HCEC 1CT (cell line): ENCODE data around the gene GNB3.

Source experiments
- DNase-seq: peaks from one replicate; pipeline ENCODE4 v3.0.0-alpha.2; 2017

The GNB3 gene

DNA sequence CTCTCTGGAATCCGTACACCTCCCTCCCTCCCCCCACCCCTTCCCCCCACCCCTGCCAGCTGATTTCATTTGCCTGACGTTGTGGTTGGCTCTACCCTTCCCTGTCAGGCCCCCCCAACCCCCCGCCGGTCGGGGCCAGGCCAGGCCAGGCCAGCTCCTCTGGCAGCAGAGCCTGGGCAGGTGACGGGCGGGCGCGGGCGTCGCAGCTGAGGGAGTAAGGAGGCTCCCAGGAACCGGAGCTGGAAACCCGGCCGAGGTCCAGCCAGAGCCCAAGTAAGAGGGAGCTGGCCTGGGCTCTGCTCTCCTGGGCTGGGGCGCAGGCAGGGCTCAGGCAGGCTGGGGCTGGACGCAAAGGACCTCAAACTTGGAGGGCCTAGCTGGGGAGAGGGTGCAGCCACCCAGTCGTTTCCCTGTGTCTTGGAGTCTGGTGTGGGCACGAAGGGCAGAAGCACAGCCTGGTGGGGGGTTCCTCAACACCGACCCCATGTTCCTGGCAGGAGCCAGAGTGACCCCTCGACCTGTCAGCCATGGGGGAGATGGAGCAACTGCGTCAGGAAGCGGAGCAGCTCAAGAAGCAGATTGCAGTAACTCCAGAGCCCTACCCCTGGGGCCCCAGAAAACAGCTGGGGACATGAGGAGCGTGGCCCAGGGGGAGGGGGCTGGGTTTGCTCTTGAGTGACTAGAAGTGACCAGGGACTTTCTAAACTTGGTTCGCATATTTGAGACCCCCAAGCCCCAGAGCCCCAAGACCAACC, at the start of gene GNB3:
TSS of gene GNB3 (plus strand) at position 165 of the 755 bp plus-strand sequence. CDS start at position 528, 363 bp downstream.
- DNase-seq = no peak

DNA sequence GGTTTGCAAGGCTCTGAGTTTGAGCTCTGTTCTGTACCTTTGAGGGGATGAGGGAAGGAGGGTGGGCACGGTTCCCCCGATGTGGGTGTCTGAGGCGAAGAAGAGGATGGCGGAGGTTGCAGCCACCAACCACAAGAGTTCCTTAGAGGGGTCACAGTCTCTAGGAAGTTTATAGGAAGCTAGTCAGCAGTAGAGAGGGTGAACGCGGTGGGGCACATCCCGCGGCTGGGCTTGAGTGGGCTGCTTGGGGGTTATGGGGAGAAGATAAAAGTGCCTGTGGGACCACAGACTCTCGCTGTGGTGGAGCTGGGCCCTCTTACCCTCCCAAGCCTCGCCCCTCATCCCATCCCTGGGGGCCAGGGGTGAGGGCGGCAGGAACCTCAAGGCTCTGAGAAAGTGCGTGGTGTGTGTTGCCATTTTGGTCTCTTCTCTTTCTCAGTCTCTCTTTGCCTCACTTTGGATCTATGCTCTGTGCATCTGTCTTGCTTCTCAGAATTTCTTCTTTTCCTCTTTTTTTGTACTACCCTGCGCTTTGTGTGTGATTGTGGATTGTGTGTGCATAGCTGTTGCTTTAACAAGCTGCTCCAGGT, 48.7 kb upstream of the GNB3 start:
- no peak for DNase-seq

DNA sequence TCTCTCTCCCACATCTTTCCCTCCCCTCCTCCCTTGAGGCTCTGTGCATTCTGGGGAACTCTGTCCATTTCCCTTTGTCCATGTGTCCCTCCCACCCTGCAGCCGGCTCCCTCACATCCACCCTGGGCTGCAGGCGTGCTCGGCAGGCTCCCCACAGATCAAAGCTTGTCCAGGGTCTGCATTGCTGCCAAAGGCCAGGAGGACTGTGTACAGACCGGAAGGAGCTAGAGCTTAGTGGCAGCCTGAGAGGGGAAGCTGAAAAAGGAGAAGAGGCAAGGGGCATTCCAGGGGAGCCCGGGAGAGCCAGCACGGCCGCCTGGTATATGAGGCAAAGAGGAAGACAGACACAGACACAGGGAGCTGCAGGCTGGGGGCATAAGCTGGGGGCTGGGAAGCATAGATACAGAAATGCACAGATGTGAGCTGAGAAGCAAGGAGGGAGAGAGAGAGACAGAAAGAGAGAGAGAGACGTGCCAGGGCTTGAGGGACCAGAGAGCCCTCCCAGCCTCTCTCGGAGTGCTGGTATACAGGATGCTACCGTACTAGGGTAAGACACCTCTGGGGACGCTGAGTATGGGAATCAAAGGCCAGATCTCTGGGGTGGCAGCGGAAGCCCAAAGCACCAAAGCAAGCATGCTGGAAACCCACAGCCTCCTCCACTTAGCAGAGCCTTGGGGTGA, 48.1 kb upstream of the GNB3 start:
- DNase-seq = no peak

DNA sequence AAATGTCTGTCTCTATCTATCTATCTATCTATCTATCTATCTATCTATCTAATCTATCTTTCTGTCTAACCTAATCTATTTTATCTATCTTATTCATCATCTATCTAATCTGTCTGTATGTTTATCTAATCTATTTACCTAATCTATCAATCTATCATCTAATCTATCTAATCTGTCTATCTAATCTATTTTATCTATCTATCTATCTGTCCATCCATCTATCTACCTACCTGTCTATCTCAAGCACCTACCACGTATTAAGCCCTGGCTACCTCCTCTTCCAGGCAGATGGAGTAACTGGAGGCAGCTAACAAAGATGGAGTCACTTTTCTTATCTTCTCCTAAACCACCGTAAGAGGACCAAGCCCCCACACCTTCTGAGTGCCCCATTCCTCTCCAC, 45.6 kb upstream of the GNB3 start:
- DNase-seq = no peak

DNA sequence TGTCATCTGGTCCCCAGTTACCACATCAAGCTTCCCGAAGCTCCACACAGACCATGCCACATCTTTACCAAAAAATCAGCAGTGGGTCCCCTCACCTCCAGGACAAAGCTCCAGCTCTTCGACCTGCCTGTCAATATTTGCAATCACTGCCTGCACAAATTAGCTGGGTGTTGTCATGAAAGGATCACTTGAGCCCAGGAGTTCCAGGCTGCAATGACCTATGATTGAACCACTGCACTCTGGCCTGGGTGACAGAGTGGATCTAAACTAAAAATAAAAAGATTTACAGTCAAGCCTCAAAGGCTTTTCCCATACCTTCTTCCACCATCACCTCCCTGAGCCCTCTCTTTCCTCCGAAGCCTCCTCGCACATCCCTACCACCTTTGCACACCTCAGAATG, 44.1 kb upstream of the GNB3 start:
- DNase-seq = no peak

DNA sequence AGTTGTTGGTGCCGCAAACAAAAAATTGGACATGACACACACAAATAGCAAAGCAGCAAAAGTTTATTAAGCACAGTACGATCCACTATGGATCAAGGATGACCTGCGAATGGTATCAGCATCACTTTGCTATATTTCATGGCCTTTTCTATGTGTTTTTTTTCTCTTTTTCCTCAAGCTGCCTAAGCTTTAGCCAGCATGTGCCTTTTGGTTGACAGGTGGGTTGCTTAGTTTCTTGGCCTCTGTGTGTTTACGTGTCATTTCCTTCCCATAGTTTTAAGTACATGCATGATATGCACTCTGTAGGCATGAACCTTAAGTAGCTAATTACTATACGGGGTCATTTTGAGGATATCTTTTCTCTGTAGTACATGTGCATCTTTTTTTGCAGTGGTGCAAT, 41.6 kb upstream of the GNB3 start:
- no peak for DNase-seq

DNA sequence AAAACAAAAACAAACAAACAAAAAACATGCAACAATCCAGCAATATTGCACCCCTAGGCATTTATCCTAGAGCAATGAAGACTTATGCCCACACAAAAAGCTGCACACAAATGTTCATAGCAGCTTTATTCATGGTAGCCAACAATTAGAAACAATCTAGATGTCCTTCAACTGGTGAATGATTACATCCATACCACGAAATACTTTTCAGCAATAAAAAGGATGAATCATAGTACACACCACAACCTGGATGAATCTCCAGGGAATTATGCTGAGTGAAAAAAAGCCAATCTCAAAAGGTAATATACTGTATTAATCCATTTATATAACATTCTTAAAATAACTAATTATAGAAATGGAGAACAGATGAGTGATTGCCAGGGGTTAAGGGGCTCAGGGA, 33.6 kb upstream of the GNB3 start:
- no peak for DNase-seq

DNA sequence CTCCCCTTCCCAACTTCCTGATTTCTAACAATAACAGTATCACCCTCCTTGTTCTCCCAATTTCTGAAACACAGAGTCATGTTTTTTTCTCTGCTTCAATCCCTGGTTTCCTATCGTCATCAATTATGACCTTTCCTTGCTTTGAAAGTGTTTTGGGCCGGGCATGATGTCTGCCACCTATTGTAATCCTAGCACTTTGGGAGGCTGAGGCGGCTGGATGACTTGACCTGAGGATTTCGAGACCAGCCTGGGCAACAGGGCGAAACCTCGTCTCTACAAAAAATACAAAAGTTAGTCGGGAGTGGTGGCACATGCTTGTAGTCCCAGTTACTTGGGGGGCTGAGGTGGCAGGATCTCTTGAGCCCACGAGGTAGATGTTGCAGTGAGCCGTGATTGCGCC, 31.7 kb upstream of the GNB3 start:
- no peak for DNase-seq

DNA sequence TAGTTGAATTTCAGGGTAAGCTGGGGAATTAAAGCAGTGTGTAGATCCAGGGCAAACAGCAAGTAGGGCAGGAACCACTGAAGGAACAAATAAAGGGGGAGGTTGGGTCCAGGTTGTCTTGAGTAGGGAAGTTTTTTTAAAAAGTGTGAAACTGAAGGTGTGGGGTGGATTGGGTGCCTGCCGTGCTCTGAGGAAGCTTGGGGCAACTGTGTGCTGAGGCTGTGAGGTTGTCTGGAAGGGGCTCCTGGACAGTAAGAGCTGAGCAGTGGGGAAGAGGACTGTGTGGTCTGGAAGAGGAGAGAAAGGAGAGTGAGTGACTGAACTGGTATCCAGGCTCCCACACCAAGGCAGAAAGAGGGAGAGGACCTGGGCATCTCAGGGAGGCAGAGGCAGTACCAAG, 30.0 kb upstream of the GNB3 start:
- no peak for DNase-seq

DNA sequence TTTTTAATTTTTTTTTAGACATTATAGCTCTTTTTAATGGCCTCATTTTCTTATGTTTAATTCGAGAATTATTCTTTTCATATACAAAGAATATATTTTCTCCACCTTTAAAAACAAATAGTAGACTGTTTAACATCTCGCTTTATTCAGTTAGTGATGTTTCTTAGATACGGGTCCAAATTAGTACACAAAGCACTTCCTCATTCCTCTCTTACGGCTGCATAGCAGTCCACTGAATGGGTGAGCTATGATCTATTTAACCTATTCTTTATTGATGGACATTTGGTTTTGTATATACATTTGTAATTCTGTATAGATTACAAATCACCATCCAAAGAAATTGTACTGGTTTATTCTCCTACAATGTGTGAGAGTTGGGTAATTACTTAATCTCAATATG, 27.4 kb upstream of the GNB3 start:
- no peak for DNase-seq

DNA sequence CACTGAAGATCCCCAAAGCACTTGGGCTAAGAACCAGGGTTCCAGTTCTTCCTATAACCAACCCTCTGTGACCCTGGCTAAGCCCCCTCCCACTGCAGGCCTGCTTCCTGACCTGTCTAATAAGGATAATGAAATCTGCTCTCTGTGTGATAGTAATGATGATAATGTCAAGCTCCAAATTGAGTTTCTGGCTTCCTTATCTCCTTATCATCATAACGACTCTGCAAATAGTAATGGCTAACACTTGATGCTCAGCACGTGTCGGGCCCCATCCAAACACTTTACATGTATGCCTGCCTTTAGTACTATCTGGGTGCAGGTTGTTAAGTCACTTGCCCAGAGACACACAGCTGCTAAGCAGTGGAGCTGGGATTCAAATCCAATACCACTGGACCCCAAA, 24.1 kb upstream of the GNB3 start:
- no peak for DNase-seq

DNA sequence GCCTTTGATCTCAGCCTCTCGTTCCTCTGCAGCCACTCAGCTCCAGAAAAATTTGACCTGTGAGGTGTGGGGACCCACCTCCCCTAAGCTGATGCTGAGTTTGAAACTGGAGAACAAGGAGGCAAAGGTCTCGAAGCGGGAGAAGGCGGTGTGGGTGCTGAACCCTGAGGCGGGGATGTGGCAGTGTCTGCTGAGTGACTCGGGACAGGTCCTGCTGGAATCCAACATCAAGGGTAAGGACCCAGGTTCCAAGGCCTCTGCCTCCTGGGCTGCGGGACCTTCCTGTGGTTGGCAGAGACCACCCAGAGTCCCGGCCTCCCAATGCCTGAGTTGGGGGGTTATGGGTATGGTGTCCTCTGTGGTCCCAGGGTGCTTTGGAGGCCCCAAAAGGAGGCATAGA, 23.6 kb upstream of the GNB3 start:
- no peak for DNase-seq

DNA sequence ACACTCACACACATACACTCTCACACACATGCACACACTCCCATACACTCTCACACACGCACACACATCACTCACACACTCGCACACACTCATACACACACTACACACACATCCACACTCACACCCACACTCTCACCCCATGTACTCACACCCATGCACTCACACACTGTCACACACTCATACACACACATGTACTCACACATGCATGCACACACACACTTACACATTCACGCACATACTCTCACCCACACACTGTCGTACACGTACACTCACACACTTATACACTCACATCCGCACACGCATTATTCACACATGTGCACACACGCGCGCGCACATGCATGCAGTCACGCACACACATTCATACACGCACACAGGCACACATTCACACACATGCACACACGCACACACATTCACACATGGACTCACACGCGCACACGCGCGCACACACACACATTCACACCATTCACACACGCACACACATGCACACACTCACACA, 23.0 kb upstream of the GNB3 start:
- DNase-seq = no peak

DNA sequence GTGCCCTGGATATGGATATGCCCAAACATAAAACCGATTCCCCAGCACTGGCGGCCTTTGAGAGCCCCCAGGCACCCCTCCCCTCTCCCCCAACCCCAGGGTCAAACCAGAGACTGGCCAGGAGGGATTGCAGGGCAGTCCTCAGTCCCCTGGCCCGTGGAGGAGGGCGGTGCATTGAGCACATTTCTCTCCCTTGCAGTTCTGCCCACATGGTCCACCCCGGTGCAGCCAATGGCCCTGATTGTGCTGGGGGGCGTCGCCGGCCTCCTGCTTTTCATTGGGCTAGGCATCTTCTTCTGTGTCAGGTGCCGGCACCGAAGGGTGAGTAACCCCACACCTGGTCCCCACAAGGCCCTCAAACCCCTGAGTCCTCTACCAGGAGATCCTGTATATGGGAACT, 22.5 kb upstream of the GNB3 start:
- no peak for DNase-seq

DNA sequence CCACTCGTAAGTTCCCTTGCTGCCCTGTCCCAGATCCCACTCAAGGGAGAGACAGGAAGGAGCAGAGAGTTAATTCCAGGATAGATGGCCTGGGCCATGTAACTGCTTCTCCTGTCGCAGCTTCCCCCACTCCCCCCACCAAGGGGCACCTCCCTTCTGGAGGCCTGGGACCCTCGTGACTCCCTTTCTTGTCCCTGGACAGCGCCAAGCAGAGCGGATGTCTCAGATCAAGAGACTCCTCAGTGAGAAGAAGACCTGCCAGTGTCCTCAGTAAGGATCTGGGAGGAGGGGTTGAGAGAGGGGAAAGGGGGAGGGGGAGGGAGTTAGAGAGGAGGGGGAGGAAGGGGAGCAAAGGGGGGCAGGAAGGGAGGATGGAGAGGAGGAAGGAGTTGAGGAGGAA, 22.1 kb upstream of the GNB3 start:
- DNase-seq = no peak

DNA sequence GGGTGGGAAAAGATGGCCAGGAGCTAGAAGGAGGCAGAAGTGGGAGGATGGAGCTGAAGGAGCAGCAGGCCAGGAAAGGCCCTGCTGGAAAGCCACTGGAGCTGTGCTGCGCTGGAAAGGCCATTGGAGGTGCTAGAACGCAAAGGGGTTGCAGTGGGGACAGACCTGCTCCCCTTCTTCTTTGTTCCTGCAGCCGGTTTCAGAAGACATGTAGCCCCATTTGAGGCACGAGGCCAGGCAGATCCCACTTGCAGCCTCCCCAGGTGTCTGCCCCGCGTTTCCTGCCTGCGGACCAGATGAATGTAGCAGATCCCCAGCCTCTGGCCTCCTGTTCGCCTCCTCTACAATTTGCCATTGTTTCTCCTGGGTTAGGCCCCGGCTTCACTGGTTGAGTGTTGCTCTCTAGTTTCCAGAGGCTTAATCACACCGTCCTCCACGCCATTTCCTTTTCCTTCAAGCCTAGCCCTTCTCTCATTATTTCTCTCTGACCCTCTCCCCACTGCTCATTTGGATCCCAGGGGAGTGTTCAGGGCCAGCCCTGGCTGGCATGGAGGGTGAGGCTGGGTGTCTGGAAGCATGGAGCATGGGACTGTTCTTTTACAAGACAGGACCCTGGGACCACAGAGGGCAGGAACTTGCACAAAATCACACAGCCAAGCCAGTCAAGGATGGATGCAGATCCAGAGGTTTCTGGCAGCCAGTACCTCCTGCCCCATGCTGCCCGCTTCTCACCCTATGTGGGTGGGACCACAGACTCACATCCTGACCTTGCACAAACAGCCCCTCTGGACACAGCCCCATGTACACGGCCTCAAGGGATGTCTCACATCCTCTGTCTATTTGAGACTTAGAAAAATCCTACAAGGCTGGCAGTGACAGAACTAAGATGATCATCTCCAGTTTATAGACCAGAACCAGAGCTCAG, 21.4 kb upstream of the GNB3 start:
- DNase-seq = no peak

DNA sequence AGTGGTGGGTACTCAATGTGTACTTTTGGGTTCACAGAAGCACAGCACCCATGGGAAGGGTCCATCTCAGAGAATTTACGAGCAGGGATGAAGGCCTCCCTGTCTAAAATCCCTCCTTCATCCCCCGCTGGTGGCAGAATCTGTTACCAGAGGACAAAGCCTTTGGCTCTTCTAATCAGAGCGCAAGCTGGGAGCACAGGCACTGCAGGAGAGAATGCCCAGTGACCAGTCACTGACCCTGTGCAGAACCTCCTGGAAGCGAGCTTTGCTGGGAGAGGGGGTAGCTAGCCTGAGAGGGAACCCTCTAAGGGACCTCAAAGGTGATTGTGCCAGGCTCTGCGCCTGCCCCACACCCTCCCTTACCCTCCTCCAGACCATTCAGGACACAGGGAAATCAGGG, 20.6 kb upstream of the GNB3 start:
- DNase-seq = no peak

DNA sequence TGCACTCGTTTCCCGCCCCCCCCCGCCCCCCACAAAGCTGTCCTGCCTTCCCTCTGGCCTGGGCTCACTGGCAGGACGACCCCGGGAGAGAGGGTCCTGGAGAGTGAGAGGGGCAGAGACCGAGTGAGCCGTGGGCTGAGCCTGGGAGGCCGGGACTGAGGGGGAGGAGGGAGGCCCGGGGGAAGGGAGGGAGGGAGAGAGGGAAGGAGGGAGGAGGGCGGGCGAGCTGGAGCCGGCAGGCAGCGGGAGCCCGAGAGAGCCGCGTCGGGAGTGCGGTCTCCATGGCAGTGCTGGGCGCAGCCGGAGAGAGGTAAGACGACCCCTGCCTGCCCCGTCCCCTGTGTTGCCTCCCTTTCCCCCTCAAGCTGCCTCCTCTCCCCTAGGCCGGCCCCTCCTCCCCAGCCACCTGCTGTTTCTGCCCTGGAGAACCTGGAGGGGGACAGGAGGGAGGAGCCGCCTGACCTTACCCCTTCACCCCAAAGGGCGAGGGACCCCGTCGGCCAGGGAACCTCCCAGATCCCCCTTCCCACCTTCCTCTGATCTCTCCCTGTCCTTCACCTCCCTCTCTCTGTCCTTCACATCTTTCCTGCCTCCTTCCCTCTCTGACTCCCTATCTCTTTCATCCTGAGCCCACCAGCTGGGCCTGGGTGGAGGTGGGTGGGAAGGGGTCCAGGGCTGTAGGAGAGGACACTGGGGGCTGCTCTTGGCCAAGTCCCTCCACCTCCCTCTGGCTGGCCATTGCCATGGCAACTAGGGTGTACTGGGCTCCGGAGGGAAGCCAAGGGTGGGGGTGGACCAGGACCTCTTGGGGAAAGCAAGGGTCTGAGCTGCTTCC, 18.9 kb upstream of the GNB3 start, which contains the start of gene GPR162:
TSS of gene GPR162 (plus strand) at position 231 of the 835 bp plus-strand sequence. CDS start 2,078 bp downstream, outside the sequence.
- DNase-seq = peak; percentile 34

DNA sequence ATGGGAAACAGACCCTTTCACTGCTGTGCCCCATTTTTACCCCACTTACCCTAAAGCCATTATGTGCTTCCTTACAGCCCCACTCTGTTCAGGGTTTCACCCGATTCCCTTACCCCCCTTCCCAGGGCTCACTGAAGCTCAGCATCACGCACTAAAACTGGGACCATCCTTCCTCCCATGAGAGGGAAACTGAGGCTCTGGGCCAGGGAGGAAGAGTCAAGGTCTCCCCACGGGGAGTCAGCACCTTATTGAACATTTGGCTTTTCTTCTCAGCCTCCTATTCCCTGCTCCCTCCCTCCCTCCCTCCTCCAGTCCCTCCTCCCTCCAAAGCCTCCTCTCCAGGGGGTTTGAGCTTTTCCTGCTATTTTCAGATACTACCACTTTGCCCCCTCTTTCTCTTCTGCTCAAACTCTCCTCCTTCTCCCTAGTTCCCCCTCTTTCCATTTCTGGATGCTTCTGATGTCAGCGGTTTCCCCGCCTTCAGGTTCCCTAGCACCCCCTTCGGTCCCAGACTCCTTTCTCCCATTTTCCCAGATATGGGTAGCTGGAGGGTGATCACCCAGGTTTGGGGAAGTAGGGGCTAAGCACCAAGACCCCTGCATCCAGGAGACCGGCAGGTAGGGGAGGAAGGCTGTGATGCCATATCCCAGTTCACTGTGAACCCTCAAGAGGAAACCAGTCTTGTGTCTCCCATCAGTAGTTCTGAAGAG, 18.1 kb upstream of the GNB3 start:
- DNase-seq = no peak

DNA sequence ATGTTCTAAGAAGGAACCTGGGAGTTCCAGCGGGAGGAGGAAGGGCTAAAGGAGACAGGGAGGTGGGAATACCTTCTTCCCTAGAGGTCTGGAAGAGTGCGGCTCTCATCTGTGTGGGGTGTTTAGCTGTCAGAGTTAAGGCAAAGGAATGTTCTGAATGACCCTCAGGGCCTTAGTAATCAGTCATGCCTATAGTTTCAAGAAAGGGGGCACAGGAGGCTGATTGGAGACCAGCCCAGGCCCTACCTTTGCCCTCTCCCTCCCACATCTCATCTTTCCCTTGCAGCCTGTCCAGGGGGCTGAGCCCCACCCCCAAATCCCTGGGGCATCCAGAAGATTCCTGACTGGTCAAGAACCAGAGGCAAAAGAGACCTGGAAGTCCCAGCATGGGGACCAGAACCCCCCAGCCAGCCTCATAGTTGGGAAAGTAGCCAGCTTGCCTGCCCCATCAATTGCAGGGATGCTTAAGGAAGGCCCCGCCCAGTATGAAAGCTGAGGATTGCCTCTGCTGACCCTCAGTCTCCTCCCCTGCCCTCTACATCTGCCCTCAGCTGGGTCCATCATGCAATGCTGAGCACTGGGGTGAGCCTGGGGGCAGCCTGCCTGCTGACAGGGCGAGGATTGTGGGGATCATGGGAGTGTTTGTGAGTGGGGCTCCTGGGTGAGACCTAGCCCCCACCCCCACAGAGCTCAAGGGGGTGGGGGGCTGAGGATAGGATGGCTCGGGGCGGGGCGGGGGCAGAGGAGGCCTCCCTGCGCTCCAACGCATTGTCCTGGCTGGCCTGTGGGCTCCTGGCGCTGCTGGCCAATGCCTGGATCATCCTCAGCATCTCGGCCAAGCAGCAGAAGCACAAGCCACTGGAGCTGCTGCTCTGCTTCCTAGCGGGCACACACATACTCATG, 17.3 kb upstream of the GNB3 start:
- no peak for DNase-seq
